ENCODE data around the gene KLF14. TPM values are rescaled to one million over a fixed set of nuclear protein-coding genes. Genes with fewer than 3 reads are reported as not detected.

KLF14 gene
- total RNA-seq, 4 donors from 2014 or later: 0.41 to 0.78 (median 0.46) TPM

DNA sequence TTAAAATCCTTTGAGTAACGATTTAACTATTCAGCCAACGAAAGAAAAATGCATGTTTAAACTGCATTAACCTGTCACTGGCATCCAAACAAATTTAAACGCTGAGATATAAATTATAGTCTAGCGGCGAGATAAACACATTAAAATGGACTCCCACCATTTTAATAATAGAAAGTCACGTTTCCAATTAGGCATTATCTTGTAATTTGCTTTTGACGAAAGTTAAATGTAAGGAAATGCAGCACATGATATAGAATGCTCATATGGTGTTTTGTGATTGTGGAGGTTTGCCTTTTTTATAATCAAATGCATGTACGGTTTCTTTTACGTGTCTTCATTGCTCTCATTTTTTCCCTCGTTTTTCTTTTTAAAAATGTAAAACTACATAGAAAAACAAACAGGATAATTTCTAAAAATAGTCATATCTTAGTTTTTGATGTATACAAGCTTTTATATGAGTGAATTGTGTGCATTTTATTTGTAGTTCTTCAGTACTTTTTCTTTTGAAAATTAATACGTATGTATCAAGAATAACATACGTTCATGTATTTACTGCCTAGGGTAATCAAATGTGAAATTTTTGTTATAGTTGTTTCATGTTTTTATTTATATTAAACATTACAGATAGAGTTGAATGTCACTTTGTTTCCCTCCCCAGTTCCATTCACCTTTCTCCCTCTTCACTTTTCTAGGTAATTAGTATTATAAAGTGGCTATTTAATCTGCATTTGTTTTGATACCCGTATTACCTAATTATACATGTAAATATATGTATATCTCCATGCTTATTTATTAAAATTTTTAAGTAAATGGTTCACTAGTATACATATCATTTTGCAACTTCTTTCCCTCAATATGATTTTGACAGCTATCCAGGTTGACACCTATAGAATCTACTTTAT is 1.1 kb upstream of the KLF14 start:
- in situ Hi-C loops (cut with MboI; ENCODE audit: low sequenced_read_pairs in 4 of 4): no loop called here
- Histone ChIP-seq H3K9me3 (peaks cover 4 to 31% (median 16%) of the 10 kb centered on the region in 3 donors), H3K27me3 (peaks cover 31 to 68% (median 37%) of the 10 kb centered on the region in 3 donors), H3K4me3 (peak overlapping the region; percentile 50 to 61 (median 52)), H3K4me1 (no peaks in the 10 kb centered on the region), H3K36me3 (no peaks in the 10 kb centered on the region), H3K27ac (peak overlapping the region; percentile 65 to 75 (median 70))
- ATAC-seq (no peak), DNase-seq (no peak)
- intact Hi-C loops (cut with DNase I; ENCODE audit: low total_unique reads): no loop called here
- TF ChIP-seq, protein P1, sequence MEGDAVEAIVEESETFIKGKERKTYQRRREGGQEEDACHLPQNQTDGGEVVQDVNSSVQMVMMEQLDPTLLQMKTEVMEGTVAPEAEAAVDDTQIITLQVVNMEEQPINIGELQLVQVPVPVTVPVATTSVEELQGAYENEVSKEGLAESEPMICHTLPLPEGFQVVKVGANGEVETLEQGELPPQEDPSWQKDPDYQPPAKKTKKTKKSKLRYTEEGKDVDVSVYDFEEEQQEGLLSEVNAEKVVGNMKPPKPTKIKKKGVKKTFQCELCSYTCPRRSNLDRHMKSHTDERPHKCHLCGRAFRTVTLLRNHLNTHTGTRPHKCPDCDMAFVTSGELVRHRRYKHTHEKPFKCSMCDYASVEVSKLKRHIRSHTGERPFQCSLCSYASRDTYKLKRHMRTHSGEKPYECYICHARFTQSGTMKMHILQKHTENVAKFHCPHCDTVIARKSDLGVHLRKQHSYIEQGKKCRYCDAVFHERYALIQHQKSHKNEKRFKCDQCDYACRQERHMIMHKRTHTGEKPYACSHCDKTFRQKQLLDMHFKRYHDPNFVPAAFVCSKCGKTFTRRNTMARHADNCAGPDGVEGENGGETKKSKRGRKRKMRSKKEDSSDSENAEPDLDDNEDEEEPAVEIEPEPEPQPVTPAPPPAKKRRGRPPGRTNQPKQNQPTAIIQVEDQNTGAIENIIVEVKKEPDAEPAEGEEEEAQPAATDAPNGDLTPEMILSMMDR (IDR thresholded peaks at IDR 0.05 in 4 of 5, conservative IDR thresholded peaks at IDR 0.05 in 1 of 5): no peak
- no peak for TF ChIP-seq POLR2A (IDR thresholded peaks at IDR 0.05)

DNA sequence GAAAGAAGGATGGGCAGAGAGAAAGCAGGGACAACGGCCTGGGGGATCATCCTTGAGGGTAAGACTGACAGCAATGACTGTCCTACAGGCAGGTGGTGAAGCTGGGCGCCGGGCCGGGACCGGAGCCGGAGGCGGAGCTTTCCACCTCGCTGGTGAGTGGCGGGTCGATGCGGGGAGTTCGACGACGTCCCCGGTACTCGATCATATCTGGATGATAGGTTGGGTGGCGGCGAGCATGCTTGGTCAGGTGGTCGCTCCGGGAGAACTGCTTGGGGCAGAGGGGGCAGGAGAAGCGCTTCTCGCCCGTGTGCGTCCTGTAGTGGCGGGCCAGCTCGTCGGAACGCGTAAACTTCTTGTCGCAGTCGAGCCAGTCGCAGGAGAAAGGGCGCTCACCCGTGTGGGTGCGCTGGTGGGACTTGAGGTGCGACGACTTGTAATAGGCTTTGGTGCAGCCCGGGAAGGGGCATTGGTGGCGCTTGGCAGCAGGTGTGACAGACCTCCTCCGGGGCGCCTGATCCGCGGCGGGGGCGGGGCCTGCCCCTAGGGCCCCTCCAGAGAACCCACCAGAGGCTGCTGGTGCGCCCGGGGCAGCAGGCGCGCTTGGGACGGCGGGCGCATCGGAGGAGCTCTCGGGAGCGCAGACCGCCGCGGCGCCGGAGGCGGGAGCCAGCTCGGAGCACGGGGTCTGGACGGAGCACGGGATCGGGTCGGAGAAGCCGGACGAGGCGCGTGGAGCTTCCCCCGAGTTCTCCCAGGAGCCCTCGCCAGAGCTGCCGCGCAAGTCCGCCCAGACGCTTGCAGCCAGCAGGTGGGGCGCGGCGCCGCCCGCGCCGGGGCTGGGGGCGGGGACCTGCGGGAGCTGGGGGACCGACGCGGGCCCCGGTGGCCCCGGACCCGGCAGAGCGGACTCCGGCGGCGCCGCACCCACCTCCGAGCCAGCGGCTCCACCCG is 752 bp downstream of the KLF14 start:
- Histone ChIP-seq H3K27ac (peak overlapping the region; percentile 56 to 75 (median 66)), H3K9me3 (peaks cover 4 to 31% (median 16%) of the 10 kb centered on the region in 3 donors), H3K27me3 (peaks cover 31 to 68% (median 35%) of the 10 kb centered on the region in 3 donors), H3K4me3 (peak overlapping the region; percentile 43 to 61 (median 52)), H3K4me1 (no peaks in the 10 kb centered on the region), H3K36me3 (no peaks in the 10 kb centered on the region)
- TF ChIP-seq, protein P1 (IDR thresholded peaks at IDR 0.05 in 4 of 5, conservative IDR thresholded peaks at IDR 0.05 in 1 of 5): peak in 1 of 5 experiments; percentile 21
- no peak for TF ChIP-seq POLR2A (IDR thresholded peaks at IDR 0.05)
- intact Hi-C loops (cut with DNase I; ENCODE audit: low total_unique reads) (no loop called here), in situ Hi-C loops (cut with MboI; ENCODE audit: low sequenced_read_pairs in 4 of 4) (no loop called here)
- peak; percentile 56 to 76 for ATAC-seq
- DNase-seq: peak; percentile 15 to 17

DNA sequence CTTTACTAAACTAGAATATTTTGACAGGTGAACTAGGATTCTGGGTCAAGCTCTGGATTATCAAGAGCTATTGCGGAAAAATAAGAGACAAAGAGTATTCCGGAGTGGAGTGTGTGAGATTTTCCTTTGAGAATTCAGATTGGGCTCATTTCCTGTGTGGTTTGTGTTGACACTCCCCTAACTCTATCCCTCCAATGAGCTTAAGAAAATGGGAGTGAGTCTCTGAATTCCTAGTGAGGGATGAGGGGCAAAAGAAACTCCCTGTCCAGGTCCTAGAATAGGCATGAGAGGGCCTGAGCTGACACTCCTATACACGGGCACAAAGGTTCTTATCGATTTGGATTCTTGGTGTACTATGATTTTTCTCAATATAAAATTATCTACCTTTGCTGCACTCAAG is 10.2 kb downstream of the KLF14 start:
- Histone ChIP-seq H3K27me3 (no peaks in the 10 kb centered on the region), H3K4me3 (no peak overlapping the region), H3K27ac (no peak overlapping the region), H3K4me1 (no peaks in the 10 kb centered on the region), H3K36me3 (no peaks in the 10 kb centered on the region), H3K9me3 (no peaks in the 10 kb centered on the region)
- intact Hi-C loops (cut with DNase I; ENCODE audit: low total_unique reads): loop anchor here (2.0 to 10.0 kb wide), 2 partner anchors 239 to 653 kb away; partner anchors contain the start of gene KLHDC10
- TF ChIP-seq, protein P1 (IDR thresholded peaks at IDR 0.05 in 4 of 5, conservative IDR thresholded peaks at IDR 0.05 in 1 of 5): no peak
- no peak for TF ChIP-seq POLR2A (IDR thresholded peaks at IDR 0.05)
- ATAC-seq: no peak
- in situ Hi-C loops (cut with MboI; ENCODE audit: low sequenced_read_pairs in 4 of 4): loop anchor here in 2 of 4 donors (25.0 kb wide), 1 partner anchor 486 kb away; no protein-coding TSS in a partner anchor
- no peak for DNase-seq

DNA sequence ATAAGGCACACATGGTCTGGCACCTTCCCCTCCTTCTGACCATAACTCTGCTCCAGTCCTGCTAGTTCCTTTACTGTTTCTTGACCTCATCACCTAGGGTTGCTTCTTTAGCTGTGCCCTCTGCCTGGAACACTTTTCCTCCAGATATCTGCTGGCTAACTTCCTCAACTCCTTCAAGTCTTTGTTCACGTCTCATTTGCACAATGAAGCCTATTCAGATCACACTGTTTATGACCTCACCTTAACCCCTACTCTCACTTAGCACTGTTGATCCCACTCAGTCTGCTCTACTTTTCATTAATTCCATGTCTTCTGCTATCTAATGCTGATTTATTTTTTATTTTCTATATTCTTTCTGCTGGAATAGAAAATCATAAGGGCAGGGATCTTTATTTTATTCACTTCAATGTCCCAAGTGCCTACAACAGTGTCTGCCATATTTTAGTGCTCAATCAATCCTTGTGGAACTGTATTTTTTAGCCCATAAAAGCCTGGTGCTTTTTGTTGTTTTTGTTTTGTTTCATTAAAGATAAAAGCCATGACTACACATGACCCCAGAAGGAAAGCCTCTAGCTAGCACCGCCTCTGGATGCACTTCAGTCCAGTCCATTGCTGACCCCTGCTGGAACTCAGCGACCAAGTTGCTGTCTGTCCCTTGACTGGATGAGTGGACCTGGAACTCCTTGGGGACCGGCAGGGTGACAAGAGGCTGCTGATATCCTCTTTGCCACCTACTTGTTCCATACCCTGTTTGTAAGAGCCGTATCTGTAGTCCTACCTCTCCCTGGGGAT is 12.3 kb downstream of the KLF14 start:
- intact Hi-C loops (cut with DNase I; ENCODE audit: low total_unique reads) (loop anchor here (1.0 to 10.0 kb wide), 3 partner anchors 237 to 651 kb away; partner anchors contain the start of gene KLHDC10), in situ Hi-C loops (cut with MboI; ENCODE audit: low sequenced_read_pairs in 4 of 4) (loop anchor here in 2 of 4 donors (25.0 kb wide), 1 partner anchor 484 kb away; no protein-coding TSS in a partner anchor)
- H3K4me3 ChIP-seq: no peak overlapping the region
- no peaks in the 10 kb centered on the region for H3K4me1 ChIP-seq
- DNase-seq: peak; percentile 34 to 48
- no peaks in the 10 kb centered on the region for H3K27me3 ChIP-seq
- H3K27ac ChIP-seq: no peak overlapping the region
- no peaks in the 10 kb centered on the region for H3K9me3 ChIP-seq
- TF ChIP-seq, protein P1 (IDR thresholded peaks at IDR 0.05 in 4 of 5, conservative IDR thresholded peaks at IDR 0.05 in 1 of 5): peak in 4 of 5 experiments; percentile 35 to 66 (median 52)
- TF ChIP-seq POLR2A (IDR thresholded peaks at IDR 0.05): no peak
- ATAC-seq: peak; percentile 46 to 69
- no peaks in the 10 kb centered on the region for H3K36me3 ChIP-seq

Measured in gastrocnemius medialis (tissue), 4 donors.